Keratinocyte (primary cell): Measurements from ENCODE around the gene E2F3. TPM values are rescaled to one million over a fixed set of nuclear protein-coding genes. Genes with fewer than 3 reads are reported as not detected.

Source experiments
- DNase-seq: peaks from one replicate; pipeline ENCODE4 v3.0.0-alpha.2; 2011; ENCODE audit warnings: low read depth, missing footprints, low spot score
- FAIRE-seq: peaks from 2 replicates; lab custom pipeline; 2011; peaks lifted over from hg19 to GRCh38; lab: Jason Lieb, UNC
- H2AFZ ChIP-seq: 2 replicates; pipeline ENCODE4 v1.6.0; 2012; ENCODE audit warnings: low read length, control low read depth, inconsistent platforms; ENCODE audit not compliant: control insufficient read depth
- H3K27ac ChIP-seq: 2 replicates; pipeline ENCODE4 v1.5.1; 2011; ENCODE audit warnings: low read length; ENCODE audit not compliant: control insufficient read depth, insufficient read depth
- H3K27me3 ChIP-seq: 3 replicates; pipeline ENCODE4 v1.6.0; 2011; ENCODE audit warnings: low read length; ENCODE audit not compliant: control insufficient read depth, insufficient read depth; ENCODE audit errors: extremely low read depth
- H3K36me3 ChIP-seq, 2 experiments: 2 replicates in 1 of 2; 3 replicates in 1 of 2; pipeline ENCODE4 v1.5.1; 2011; ENCODE audit warnings: low read length in 2 of 2, mild to moderate bottlenecking in 1 of 2; ENCODE audit not compliant: control insufficient read depth in 2 of 2, insufficient read depth in 2 of 2; ENCODE audit errors: extremely low read depth in 1 of 2
- H3K4me1 ChIP-seq: 3 replicates; pipeline ENCODE4 v1.5.1; 2011; ENCODE audit warnings: low read length; ENCODE audit not compliant: control insufficient read depth, insufficient read depth; ENCODE audit errors: extremely low read depth
- H3K4me2 ChIP-seq: 3 replicates; pipeline ENCODE4 v1.6.0; 2011; ENCODE audit warnings: low read depth, low read length; ENCODE audit not compliant: control insufficient read depth, insufficient read depth; ENCODE audit errors: extremely low read depth
- H3K4me3 ChIP-seq, 3 experiments: fragments of 200-600 bp in 1 of 3; sonication (generic) in 1 of 3; 2 replicates in 2 of 3; 3 replicates in 1 of 3; pipeline ENCODE4 v1.5.1; 2011 to 2016; ENCODE audit warnings: low read length in 3 of 3, mild to moderate bottlenecking in 3 of 3, control low read depth in 2 of 3, inconsistent platforms in 1 of 3, low read depth in 1 of 3, mixed read lengths in 1 of 3, mixed run types in 1 of 3, moderate library complexity in 1 of 3; ENCODE audit not compliant: control insufficient read depth in 2 of 3, insufficient read depth in 2 of 3; ENCODE audit errors: extremely low read depth in 1 of 3
- H3K79me2 ChIP-seq: 2 replicates; pipeline ENCODE4 v1.6.0; 2012; ENCODE audit warnings: low read length; ENCODE audit not compliant: control insufficient read depth, insufficient read depth
- H3K9ac ChIP-seq: 3 replicates; pipeline ENCODE4 v1.6.0; 2011; ENCODE audit warnings: low read length; ENCODE audit not compliant: control insufficient read depth, insufficient read depth; ENCODE audit errors: extremely low read depth
- H3K9me1 ChIP-seq: 3 replicates; pipeline ENCODE4 v1.6.0; 2011; ENCODE audit warnings: low read length; ENCODE audit not compliant: control insufficient read depth, insufficient read depth; ENCODE audit errors: extremely low read depth
- H3K9me3 ChIP-seq: 2 replicates; pipeline ENCODE4 v1.5.1; 2012; ENCODE audit warnings: low read depth, low read length; ENCODE audit not compliant: control insufficient read depth
- H4K20me1 ChIP-seq: 3 replicates; pipeline ENCODE4 v1.6.0; 2011; ENCODE audit warnings: low read length; ENCODE audit not compliant: control insufficient read depth, insufficient read depth; ENCODE audit errors: extremely low read depth
- EZH2 ChIP-seq: IDR thresholded peaks from one replicate; pipeline ENCODE4 v1.6.1; 2012; ENCODE audit warnings: inconsistent platforms, mild to moderate bottlenecking, low read length, moderate library complexity
- dilution Hi-C: fragments of 300-500 bp; cut with MboI; formaldehyde crosslinking; loops from one replicate; pipeline ENCODE4 v1.7.0; 2020; ENCODE audit warnings: low sequenced_read_pairs; ENCODE audit not compliant: extremely low pct_ligation_motif_present
- polyA plus RNA-seq, 5 experiments: library from polyadenylated mRNA; depleted of rRNA in 3 of 5; stranded (reverse) in 3 of 5; stranded (forward) in 1 of 5; unstranded in 1 of 5; fragments of >200 nt; gene quantifications; 1 replicate in 1 of 5; 2 replicates in 3 of 5; 3 replicates in 1 of 5; pipeline versions ENCODE4 v1.2.1 to v1.2.3, GENCODE V29; 2011 to 2012; ENCODE audit warnings: missing spikeins in 2 of 5, low read depth in 1 of 5, low replicate concordance in 1 of 5
- TF ChIP-seq, protein P1 (sequence below), 3 experiments: IDR thresholded peaks in 1 of 3; conservative IDR thresholded peaks in 1 of 3; optimal IDR thresholded peaks in 1 of 3; 2 replicates in 2 of 3; 3 replicates in 1 of 3; pipeline versions ENCODE3 to v1.5.1; 2011; ENCODE audit warnings: low read length in 3 of 3, mild to moderate bottlenecking in 3 of 3, moderate library complexity in 2 of 3, control low read depth in 1 of 3, inconsistent platforms in 1 of 3; ENCODE audit not compliant: insufficient read depth in 2 of 3; ENCODE audit errors: extremely low read depth in 1 of 3

E2F3 gene
- polyA plus RNA-seq, 1 donor (not counting 4 experiments of a cell fraction or from before 2014, with no cell fraction given) = 14.6 TPM

DNA sequence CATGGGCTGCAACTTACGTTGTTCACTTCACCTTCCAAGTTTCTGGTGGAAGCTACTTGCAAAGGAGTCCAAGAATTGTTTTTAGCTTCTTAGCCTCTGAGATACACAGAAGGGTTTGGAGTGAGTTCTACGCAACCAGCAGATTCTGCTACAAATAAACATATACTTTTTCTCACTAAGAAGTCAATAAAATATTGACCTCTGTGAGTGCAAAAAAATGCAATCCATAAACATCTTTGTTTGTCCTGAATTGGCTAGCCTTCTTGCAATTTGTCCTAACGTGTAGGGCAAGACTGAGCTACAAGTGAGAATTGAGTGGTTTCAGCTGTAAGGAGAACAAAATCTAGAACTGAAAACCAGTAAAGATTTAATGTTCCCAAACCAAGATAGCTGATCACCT, 26.2 kb upstream of the E2F3 start:
- H3K4me3 ChIP-seq = no peak overlapping the region
- no peak overlapping the region for H2AFZ ChIP-seq
- H3K9me1 ChIP-seq = no peaks in the 10 kb centered on the region
- no peak overlapping the region for H3K27ac ChIP-seq
- no peak for TF ChIP-seq EZH2
- TF ChIP-seq, protein P1, sequence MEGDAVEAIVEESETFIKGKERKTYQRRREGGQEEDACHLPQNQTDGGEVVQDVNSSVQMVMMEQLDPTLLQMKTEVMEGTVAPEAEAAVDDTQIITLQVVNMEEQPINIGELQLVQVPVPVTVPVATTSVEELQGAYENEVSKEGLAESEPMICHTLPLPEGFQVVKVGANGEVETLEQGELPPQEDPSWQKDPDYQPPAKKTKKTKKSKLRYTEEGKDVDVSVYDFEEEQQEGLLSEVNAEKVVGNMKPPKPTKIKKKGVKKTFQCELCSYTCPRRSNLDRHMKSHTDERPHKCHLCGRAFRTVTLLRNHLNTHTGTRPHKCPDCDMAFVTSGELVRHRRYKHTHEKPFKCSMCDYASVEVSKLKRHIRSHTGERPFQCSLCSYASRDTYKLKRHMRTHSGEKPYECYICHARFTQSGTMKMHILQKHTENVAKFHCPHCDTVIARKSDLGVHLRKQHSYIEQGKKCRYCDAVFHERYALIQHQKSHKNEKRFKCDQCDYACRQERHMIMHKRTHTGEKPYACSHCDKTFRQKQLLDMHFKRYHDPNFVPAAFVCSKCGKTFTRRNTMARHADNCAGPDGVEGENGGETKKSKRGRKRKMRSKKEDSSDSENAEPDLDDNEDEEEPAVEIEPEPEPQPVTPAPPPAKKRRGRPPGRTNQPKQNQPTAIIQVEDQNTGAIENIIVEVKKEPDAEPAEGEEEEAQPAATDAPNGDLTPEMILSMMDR (optimal IDR thresholded peaks at IDR 0.05 in 1 of 3, IDR thresholded peaks at IDR 0.05 in 1 of 3, conservative IDR thresholded peaks at IDR 0.05 in 1 of 3; ENCODE audit: extremely low read depth in 1 of 3, insufficient read depth in 2 of 3, low read length in 3 of 3) = no peak
- H3K4me2 ChIP-seq = no peak overlapping the region
- H3K4me1 ChIP-seq = no peaks in the 10 kb centered on the region
- H3K9ac ChIP-seq = no peak overlapping the region
- no peaks in the 10 kb centered on the region for H4K20me1 ChIP-seq
- H3K36me3 ChIP-seq = no peaks in the 10 kb centered on the region
- H3K9me3 ChIP-seq = no peaks in the 10 kb centered on the region
- dilution Hi-C loops = no loop called here
- H3K79me2 ChIP-seq = no peaks in the 10 kb centered on the region
- no peak for FAIRE-seq
- DNase-seq = no peak
- no peaks in the 10 kb centered on the region for H3K27me3 ChIP-seq

DNA sequence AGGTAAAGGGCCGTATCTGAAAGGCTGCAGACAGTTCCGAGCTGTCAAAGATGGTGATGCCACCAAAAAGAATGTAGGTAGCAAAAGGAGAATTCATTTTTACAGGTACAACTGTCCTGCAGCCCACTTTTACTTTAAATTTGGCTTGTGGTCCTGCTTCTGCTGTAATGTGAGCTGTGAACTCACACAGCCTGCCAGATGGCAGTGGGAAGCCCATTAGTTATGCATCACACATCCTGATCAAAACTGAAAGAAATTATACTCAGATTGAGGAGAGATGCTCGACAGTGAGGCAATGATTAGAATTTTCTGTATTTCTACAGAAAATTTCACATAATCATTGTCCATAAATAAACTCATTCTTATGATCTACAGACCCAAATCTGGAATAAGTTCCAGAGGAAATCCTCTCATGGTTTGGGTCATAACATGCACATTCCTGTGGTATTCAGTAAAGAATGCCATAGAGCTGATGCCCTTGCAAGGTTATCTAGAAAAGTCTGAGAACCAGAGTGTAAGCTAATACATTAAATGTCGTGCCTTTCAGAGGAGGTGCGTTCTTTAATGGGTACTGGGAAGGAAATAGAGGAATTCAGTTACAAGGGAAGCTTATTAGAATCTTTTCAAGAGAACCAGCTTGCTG, 23.9 kb upstream of the E2F3 start:
- dilution Hi-C loops = no loop called here
- no peak for DNase-seq
- FAIRE-seq = no peak

More for the DNA sequence above, 23.9 kb upstream of the E2F3 start:
- no peak overlapping the region for H3K27ac ChIP-seq
- TF ChIP-seq, protein P1 (optimal IDR thresholded peaks at IDR 0.05 in 1 of 3, IDR thresholded peaks at IDR 0.05 in 1 of 3, conservative IDR thresholded peaks at IDR 0.05 in 1 of 3; ENCODE audit: extremely low read depth in 1 of 3, insufficient read depth in 2 of 3, low read length in 3 of 3) = no peak
- no peak overlapping the region for H3K4me2 ChIP-seq
- no peaks in the 10 kb centered on the region for H4K20me1 ChIP-seq
- H3K4me3 ChIP-seq = no peak overlapping the region
- no peaks in the 10 kb centered on the region for H3K79me2 ChIP-seq
- no peak overlapping the region for H2AFZ ChIP-seq
- H3K36me3 ChIP-seq = no peaks in the 10 kb centered on the region
- no peak overlapping the region for H3K9ac ChIP-seq
- H3K9me1 ChIP-seq = no peaks in the 10 kb centered on the region
- no peaks in the 10 kb centered on the region for H3K9me3 ChIP-seq
- no peaks in the 10 kb centered on the region for H3K4me1 ChIP-seq
- H3K27me3 ChIP-seq = no peaks in the 10 kb centered on the region
